Heart left ventricle (tissue), 16 donors: Measurements from ENCODE around the gene THUMPD2. TPM values are rescaled to one million over a fixed set of nuclear protein-coding genes. Genes with fewer than 3 reads are reported as not detected.
A peak's percentile ranks its signal among the peaks of the same experiment; 100 is the strongest.

Source experiments
- ATAC-seq, 4 donors: fragments of 200-7000 bp; cut with Tn5 transposase; one replicate each; pipeline ENCODE4 v1.9.1; 2020 to 2022; ENCODE audit warnings: moderate library complexity in 4 of 4, mild to moderate bottlenecking in 3 of 4, moderate number of reproducible peaks in 1 of 4
- DNase-seq, 5 donors: peaks; one replicate each; pipeline ENCODE4 v3.0.0-alpha.2; 2020
- H3K27ac ChIP-seq, 12 donors: fragments of 200-600 bp; sonication (generic) in 4 of 12; one replicate each; pipeline versions ENCODE4 v1.5.0 to v1.8.0; 2016 to 2022; ENCODE audit warnings: mild to moderate bottlenecking in 2 of 12
- H3K27me3 ChIP-seq, 9 donors: fragments of 200-600 bp; sonication (generic) in 2 of 9; one replicate each; pipeline versions ENCODE4 v1.5.1 to v1.8.0; 2016 to 2022; ENCODE audit warnings: mild to moderate bottlenecking in 3 of 9
- H3K36me3 ChIP-seq, 9 donors: fragments of 200-600 bp; sonication (generic) in 2 of 9; one replicate each; pipeline versions ENCODE4 v1.5.0 to v1.8.0; 2018 to 2022; ENCODE audit warnings: mild to moderate bottlenecking in 2 of 9
- H3K4me1 ChIP-seq, 12 donors: fragments of 200-600 bp; sonication (generic) in 4 of 12; one replicate each; pipeline versions ENCODE4 v1.5.0 to v1.8.0; 2016 to 2022; ENCODE audit warnings: mild to moderate bottlenecking in 3 of 12
- H3K4me3 ChIP-seq, 12 donors: fragments of 200-600 bp; sonication (generic) in 4 of 12; one replicate each; pipeline versions ENCODE4 v1.5.0 to v1.8.0; 2017 to 2022; ENCODE audit warnings: mild to moderate bottlenecking in 9 of 12, moderate library complexity in 4 of 12
- H3K9me3 ChIP-seq, 12 donors: fragments of 200-600 bp; sonication (generic) in 4 of 12; one replicate each; pipeline versions ENCODE4 v1.5.0 to v1.8.0; 2016 to 2022; ENCODE audit warnings: mild to moderate bottlenecking in 1 of 12
- CTCF ChIP-seq, 12 donors: fragments of 200-600 bp; sonication (generic) in 4 of 12; IDR thresholded peaks; one replicate each; pipeline versions ENCODE4 v1.5.0 to v1.8.0; 2018 to 2022; ENCODE audit warnings: antibody characterized with exemption in 12 of 12, mild to moderate bottlenecking in 5 of 12
- POLR2A ChIP-seq, 2 donors: fragments of 450-650 bp; IDR thresholded peaks; one replicate each; pipeline ENCODE4 v1.6.1; 2017; ENCODE audit warnings: antibody characterized with exemption in 2 of 2, mild to moderate bottlenecking in 2 of 2, moderate library complexity in 2 of 2
- WGBS, 4 donors: extraction: QIAGEN DNeasy Blood & Tissue Kit in 2 of 4; methylation state at CpG; one replicate each; pipeline versions ENCODE4 v1.1.5 to v1.1.7; 2013 to 2018; 5-methylcytosine and 5-hydroxymethylcytosine counted together
- intact Hi-C, 10 donors: fragments of 100-400 bp; cut with DNase I; formaldehyde crosslinking; loops; one replicate each; pipeline versions ENCODE4 v1.11.1 to v1.14.2; 2022
- polyA plus RNA-seq, 2 donors: library from polyadenylated mRNA; stranded (reverse); fragments of 200-250 nt; gene quantifications; one replicate each; pipeline ENCODE4 v1.2.3, GENCODE V29; 2013
- total RNA-seq, 9 donors: library from RNA; depleted of rRNA in 2 of 9; stranded (reverse); fragments of >200 nt in 2 of 9; fragmentation: NEBNext Ultra II Directional in 3 of 9; extraction: Animal tissue kit (Norgen Biotek cat#: 25700) in 3 of 9; gene quantifications; one replicate each; pipeline versions ENCODE4 v1.1.0 to v1.2.4, GENCODE V29; 2016 to 2023
- donor health status: ischemic (EF 13 %, LVEDD 7.1; RV severe dilation, severe dysfunction).
- donor health status: healthy with polysubstance abuse.
- donor health status: DM: no; HTN: yes; CAD: no.
- donor health status: DM: no; HTN: no; CAD: no.
- donor health status: ischemic (EF 25% LVEDD 6.9; RV normal size, moderate dysfunction).
- donor health status: ischemic (EF 25% LVEDD 5.7; RV mildly dilated, moderate dysfunction).
- donor health status: healthy.
- donor health status: DM: yes; HTN: yes; CAD: no.
- donor health status: ischemic (EF 35%, LVEDD 5.7; RV mildly dilated, moderate dysfunction).
- donor health status: nonischemic (EF 11% LVEDD 7.7; RV severe dilation, severe dysfunction).
- donor health status: DM: yes; HTN: yes; CAD: no.
- donor health status: PGD.
- donor health status: ischemic (EF 29% LVEDD 5.4; RV normal size, mild dysfunction).
- donor health status: nonischemic (EF 23%, LVEDD 6.1; RV moderate dilation, normal function).

THUMPD2 gene
- total and polyA plus RNA-seq, 11 donors, result 3.6 to 6.2 (median 5.3) TPM

- intact Hi-C loops, result no loop called here
- 76 to 84% (median 80%) methylated on average over 9 of the region's 9 CpGs for WGBS, 4 donors
- Histone ChIP-seq H3K27me3 (no peaks in the 10 kb centered on the region), H3K4me1 (peaks cover 0 to 14% (median 0%) of the 10 kb centered on the region in 12 donors), H3K27ac (no peak overlapping the region), H3K9me3 (no peaks in the 10 kb centered on the region), H3K4me3 (no peak overlapping the region), H3K36me3 (no peaks in the 10 kb centered on the region)
- TF ChIP-seq POLR2A (IDR thresholded peaks at IDR 0.05), result no peak
- no peak for TF ChIP-seq CTCF (IDR thresholded peaks at IDR 0.05)
- ATAC-seq (peak in 1 of 4 donors; percentile 21), DNase-seq (no peak)
These were observed 60.6 kb downstream of the THUMPD2 start for GRCh38 chr2:39718483-39718882.

- intact Hi-C loops, result no loop called here
- peaks cover 0 to 9% (median 0%) of the 10 kb centered on the region in 12 donors for H3K4me1 ChIP-seq
- no peak for DNase-seq
These were observed 62.0 kb downstream of the THUMPD2 start for GRCh38 chr2:39717067-39717466.

GRCh38 chr2:39715822-39716221, 63.2 kb downstream of the THUMPD2 start:
- Histone ChIP-seq H3K4me3 (no peak overlapping the region), H3K36me3 (no peaks in the 10 kb centered on the region), H3K27me3 (no peaks in the 10 kb centered on the region), H3K27ac (peak overlapping the region in 2 of 12 donors; percentile 2 to 27), H3K9me3 (no peaks in the 10 kb centered on the region), H3K4me1 (peaks cover 0 to 9% (median 0%) of the 10 kb centered on the region in 12 donors)
- ATAC-seq, result no peak
- intact Hi-C loops, result no loop called here
- no peak for TF ChIP-seq POLR2A (IDR thresholded peaks at IDR 0.05)
- no peak for TF ChIP-seq CTCF (IDR thresholded peaks at IDR 0.05)
- WGBS, 4 donors, result 94 to 96% (median 95%) methylated on average over 3 of the region's 3 CpGs
- no peak for DNase-seq

More at GRCh38 chr2:39717067-39717466, 62.0 kb downstream of the THUMPD2 start:
- TF ChIP-seq POLR2A (IDR thresholded peaks at IDR 0.05) (no peak), CTCF (IDR thresholded peaks at IDR 0.05) (no peak)
- H3K27me3 ChIP-seq, result no peaks in the 10 kb centered on the region
- H3K27ac ChIP-seq, result no peak overlapping the region
- no peak overlapping the region for H3K4me3 ChIP-seq
- no peaks in the 10 kb centered on the region for H3K36me3 ChIP-seq
- 94 to 96% (median 95%) methylated on average over 12 of the region's 12 CpGs for WGBS, 4 donors
- ATAC-seq, result no peak
- H3K9me3 ChIP-seq, result no peaks in the 10 kb centered on the region

GRCh38 chr2:39715095-39715494, 64.0 kb downstream of the THUMPD2 start:
- TF ChIP-seq CTCF (IDR thresholded peaks at IDR 0.05), result no peak
- TF ChIP-seq POLR2A (IDR thresholded peaks at IDR 0.05), result no peak
- Histone ChIP-seq H3K4me3 (no peak overlapping the region), H3K36me3 (no peaks in the 10 kb centered on the region), H3K4me1 (peaks cover 0 to 9% (median 0%) of the 10 kb centered on the region in 12 donors), H3K9me3 (no peaks in the 10 kb centered on the region), H3K27ac (peak overlapping the region in 2 of 12 donors; percentile 2 to 35), H3K27me3 (no peaks in the 10 kb centered on the region)
- intact Hi-C loops, result no loop called here
- DNase-seq, result no peak
- no peak for ATAC-seq
